ENCODE data around the gene LHX2. TPM values are rescaled to one million over a fixed set of nuclear protein-coding genes. Genes with fewer than 3 reads are reported as not detected.

Gene LHX2
- total RNA-seq, 1 donor from 2014 or later = not detected

- DNase-seq (ENCODE audit: low read depth) = no peak
- no peak for TF ChIP-seq CTCF (conservative IDR thresholded peaks at IDR 0.05; ENCODE audit: low read depth, low read length)
- peak overlapping the region; percentile 37 for H3K4me3 ChIP-seq (ENCODE audit: low read depth, low read length)
These were observed 28.8 kb downstream of the LHX2 start for GRCh38 chr9:124040186-124040931.

- TF ChIP-seq CTCF (conservative IDR thresholded peaks at IDR 0.05; ENCODE audit: low read depth, low read length) = peak; percentile 82
- no peak for DNase-seq (ENCODE audit: low read depth)
These were observed 29.6 kb downstream of the LHX2 start for GRCh38 chr9:124040935-124041816.

GRCh38 chr9:124041817-124042116 lies 30.2 kb downstream of the LHX2 start:
- TF ChIP-seq CTCF (conservative IDR thresholded peaks at IDR 0.05; ENCODE audit: low read depth, low read length) = no peak
- no peak for DNase-seq (ENCODE audit: low read depth)
- no peak overlapping the region for H3K4me3 ChIP-seq (ENCODE audit: low read depth, low read length)

More at GRCh38 chr9:124040935-124041816, 29.6 kb downstream of the LHX2 start:
- H3K4me3 ChIP-seq (ENCODE audit: low read depth, low read length) = peak overlapping the region; percentile 37

GRCh38 chr9:124042201-124042721 lies 30.7 kb downstream of the LHX2 start:
- TF ChIP-seq CTCF (conservative IDR thresholded peaks at IDR 0.05; ENCODE audit: low read depth, low read length) = no peak
- no peak for DNase-seq (ENCODE audit: low read depth)
- no peak overlapping the region for H3K4me3 ChIP-seq (ENCODE audit: low read depth, low read length)

GRCh38 chr9:124044448-124044847 lies 32.9 kb downstream of the LHX2 start:
- H3K4me3 ChIP-seq (ENCODE audit: low read depth, low read length) = no peak overlapping the region
- TF ChIP-seq CTCF (conservative IDR thresholded peaks at IDR 0.05; ENCODE audit: low read depth, low read length) = no peak
- DNase-seq (ENCODE audit: low read depth) = no peak

GRCh38 chr9:124045076-124045829 lies 33.7 kb downstream of the LHX2 start:
- H3K4me3 ChIP-seq (ENCODE audit: low read depth, low read length) = peak overlapping the region; percentile 48
- TF ChIP-seq CTCF (conservative IDR thresholded peaks at IDR 0.05; ENCODE audit: low read depth, low read length) = no peak
- no peak for DNase-seq (ENCODE audit: low read depth)
